HG02852 (cell line): ENCODE results near the gene PNMA8B.

Experiments used
- ATAC-seq: cut with Tn5 transposase; IDR thresholded peaks from one replicate; pipeline ENCODE4 v1.9.1; 2021; ENCODE audit warnings: mild to moderate bottlenecking, moderate library complexity; ENCODE audit not compliant: unreplicated experiment

The PNMA8B gene

DNA sequence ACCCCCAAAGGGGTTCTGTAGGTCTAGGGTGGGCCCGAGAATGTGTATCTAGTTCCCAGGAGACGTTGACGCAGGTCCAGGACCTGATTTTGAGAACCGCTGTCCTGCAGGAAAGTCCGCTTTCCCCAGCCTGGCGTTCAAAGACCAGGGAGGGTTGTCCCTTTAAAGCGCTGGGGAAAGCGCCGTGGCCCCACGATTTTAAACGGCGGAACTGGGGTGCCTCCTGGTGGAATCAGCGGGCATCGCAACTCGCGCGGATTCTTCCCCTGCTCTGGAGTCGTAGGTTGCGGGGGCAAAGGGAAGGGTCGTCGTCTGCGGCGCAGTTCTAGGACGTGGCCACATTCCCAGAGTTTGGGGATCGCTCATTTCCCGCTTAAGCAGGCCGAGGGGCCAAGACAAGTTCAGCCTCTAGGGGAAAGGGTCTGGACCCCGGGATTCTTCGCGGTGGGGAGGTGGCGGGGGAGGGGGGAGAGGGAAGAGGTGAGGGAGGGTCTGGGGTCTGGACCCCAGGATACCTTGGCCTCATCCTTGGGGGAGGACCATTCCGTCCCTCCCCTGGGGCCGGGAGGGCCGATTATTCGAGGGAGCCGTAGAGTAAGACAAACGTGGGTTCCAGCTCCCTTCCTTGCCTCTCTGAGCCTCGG lies 7.7 kb downstream of the PNMA8B start:
- no peak for ATAC-seq

DNA sequence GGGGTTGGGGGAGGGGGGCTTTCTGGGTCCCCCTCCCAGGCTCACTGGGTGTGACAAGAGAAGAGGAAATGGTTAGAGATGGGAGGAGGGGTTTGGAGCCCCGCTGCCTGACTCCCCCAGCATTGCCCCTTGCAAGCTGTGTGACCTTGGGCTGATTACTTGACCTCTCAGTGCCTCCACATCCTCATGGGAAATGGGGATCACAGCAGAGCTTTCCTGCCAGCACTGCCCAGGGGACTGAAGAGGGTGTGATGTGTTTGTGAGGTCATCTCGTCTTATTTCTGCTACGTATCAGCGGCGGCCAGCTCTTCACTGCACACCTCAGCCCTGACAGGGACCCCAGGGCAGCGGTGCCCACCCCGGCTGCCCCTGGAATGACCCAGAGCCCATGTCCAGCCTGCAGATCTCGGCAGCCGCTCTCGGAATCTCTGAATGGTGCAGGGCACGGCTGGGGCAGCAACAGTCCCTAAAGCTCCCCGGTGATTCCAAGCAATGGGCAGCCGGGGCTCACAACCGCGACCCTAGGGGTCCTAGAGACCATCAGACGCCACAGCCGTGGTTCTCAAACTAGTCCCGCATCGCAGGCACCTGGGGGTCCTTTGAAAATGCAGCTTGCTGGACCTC lies 8.4 kb downstream of the PNMA8B start:
- ATAC-seq: no peak

DNA sequence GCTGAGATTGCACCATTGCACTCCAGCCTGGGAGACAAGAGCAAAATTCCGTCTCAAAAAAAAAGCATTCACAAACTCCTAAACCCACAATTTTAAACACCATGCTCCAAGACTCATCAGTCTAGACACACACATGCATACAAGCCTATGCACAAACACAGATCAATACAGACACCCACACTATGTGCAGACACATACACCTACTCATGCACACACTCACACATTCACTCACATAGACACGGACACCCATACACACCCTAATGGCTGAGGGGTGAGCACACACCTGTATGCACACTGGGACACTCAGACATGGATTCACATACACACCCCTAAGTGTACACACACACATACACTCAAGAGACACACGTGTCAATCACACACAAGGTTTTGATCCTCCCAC lies 9.3 kb downstream of the PNMA8B start:
- ATAC-seq: no peak

DNA sequence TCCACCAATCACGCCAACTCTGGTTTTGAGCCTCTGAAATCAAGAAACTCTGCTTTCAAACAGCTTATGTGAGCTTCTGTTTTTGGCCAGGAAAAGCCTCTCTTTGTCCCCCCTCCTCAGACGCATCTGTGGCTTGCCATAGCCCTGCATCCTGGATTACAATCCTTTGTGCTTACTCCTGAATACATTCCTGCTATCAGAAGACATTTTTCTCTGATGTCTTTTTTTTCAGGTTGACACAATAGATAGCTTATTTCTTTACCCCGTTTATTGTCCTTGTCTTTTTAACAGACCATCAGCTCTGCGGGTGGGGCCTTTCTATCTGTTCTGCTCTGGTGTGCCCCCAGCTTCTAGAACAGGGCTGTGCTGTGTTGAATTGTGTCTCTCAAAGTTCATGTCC lies 11.0 kb downstream of the PNMA8B start:
- no peak for ATAC-seq

DNA sequence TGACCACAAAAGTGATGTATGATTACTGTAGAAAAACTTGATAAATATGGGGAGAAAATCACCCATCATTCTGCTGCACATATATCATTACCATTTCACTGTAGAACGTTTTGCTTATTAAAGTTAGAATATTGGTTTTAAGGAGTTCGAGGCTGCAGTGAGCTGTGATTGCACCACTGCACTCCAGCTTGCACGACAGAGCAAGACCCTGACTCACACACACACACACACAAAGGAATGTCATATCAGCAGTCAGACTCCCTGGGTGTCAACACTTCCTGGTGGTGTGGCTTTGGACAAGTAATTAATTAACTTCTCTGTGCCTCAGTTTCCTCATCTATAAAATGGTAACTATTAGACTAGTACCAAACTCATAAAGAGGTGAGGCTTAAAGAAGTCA lies 13.0 kb downstream of the PNMA8B start:
- ATAC-seq: no peak

DNA sequence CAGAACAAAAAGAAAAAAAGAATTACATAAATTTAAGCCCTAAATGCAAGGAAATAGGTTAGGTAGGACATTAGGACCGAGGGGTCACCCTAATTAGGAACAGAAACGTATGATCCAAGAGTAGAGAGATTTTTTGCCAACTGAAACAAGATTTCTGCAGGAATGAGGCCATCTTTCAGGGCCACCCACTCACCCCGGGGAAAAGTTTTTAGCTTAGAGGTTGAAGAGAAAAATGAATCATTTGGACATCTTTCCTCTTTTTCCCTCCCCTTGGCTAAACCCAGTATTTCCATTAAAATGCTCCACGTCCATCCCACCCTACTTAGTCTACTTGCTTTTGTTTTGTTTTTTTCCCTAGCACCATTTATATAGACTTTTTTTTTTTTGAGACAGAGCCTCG lies 13.7 kb downstream of the PNMA8B start:
- no peak for ATAC-seq

DNA sequence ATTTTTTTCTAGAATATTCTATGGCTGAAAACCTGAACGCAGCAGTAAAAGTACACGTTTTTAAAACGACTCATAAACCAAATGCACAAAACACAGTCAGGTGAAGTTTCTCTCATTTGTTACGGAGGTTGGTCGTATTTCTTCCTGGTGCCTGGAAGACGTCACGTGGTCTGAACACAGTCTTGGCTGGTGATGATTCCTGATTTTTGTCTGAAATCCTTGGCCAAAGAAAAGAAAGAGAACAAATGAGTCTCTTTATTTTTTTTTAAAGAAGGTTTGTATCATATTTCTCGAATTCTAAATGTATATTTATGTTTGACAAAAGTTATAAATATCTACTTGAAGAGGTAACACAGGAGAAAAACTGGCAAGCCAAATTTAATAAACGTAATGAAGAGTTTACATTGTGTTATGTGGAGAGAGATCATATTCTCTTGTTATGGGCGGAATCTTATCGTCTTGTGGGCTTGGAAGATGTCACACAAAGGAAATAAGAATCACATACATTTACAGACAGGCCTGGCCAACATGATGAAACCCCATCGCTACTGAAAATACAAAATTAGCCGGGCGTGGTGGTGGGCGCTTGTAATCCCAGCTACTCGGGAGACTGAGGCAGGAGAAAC lies 14.3 kb downstream of the PNMA8B start:
- no peak for ATAC-seq

DNA sequence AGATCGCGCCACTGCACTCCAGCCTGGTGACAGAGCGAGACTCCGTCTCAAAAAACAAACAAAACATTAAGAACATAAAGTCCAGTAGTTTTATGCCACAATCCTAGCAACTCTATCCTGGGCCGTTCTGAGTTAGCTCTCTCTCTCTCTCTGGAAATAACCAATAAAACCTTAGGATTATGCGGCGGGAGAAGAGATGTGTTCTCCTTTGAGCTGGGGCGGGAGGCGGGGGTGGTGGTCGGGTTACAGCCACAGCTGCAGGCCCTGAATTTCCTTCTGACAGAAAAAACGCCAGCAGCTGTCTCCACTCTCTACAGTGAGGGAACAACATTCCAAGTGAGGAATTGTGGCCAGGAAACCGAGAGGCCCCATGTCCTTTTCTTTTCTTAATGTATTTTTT lies 15.3 kb downstream of the PNMA8B start:
- no peak for ATAC-seq

DNA sequence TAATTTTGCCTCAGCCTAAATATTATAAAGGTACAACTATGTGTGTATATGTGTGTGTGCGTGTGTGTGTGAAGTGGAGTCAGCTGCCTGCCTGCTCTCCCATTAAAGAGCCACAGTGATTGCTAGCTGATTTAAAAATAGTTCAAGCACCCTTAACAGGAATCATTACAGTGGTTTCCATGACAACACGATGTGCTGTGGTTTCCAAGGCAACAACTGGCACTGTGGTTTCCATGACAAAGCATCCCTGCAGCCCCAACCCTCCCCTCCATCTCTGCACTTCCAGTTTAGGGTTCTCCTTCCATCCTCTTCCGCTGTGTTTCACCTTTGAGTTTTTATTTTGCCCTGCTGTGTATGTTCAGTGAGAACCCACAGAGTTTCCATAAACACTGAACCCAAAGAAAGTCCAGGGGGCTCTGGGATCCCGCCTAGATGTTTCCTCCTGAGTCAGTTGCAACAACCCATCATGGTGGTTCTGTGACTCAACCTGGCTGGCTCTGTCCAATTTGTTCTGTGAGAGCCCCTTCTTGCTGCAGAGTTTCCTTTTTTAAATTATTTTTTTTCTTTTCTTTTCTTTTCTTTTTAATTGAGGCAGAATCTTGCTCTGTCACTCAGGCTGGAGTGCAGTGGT lies 17.2 kb downstream of the PNMA8B start:
- ATAC-seq: no peak

DNA sequence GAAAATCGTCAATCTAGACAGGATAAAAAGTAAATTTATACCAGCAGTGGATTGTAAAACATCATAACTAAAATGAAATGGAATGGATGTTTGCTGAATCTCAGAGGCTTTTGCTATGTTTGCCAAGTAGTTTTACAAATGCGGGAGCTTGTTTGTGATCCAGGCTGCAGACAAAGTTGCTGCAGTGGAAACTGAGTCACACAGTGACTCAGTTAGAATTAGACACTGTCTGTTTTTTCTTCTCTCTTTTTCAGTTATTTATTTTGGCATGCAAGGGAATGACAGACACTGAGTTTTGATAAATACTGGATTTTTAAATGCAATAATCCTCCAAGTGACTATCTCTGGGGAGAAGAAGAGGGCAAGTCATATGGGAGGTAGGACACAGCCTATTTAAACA lies 19.7 kb downstream of the PNMA8B start:
- no peak for ATAC-seq

DNA sequence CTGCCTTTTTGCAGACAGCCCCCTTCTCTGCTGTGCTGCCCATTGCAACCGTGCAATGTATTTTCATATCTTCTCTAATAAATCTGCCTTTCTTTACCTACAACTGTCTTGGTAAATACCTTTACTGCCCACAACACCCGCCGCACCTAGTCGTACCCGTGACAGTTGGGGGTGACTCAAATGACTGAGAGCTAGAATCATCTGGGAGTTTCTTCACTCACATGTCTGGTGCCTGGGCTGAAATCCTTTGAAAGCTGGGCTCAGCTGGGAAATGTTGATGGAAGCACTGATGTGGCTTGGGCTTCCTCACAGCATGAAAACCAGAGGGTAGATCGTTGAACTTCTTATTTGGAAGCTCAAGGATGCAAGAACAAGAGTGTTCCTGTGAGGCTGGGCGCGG lies 21.5 kb downstream of the PNMA8B start:
- ATAC-seq: no peak

DNA sequence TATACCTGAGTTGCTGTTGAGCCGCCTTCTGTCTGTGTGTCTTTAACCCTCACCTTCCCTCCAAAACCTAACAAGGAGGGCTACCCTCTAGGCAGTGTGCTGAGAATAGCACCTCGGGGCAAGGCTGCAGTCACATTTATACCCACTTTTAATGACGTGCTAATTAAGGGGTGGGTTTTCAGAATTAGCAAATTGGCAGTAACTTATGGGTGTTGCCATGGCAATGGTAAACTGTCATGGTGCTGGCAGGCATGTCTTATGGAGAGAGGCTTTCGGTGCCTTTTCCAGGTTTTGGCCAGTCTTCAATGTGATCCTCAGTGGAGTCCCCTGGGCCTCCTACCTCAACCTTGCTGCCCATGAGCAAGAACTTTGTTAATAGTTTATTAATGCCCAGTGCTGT lies 23.1 kb downstream of the PNMA8B start:
- ATAC-seq: no peak

DNA sequence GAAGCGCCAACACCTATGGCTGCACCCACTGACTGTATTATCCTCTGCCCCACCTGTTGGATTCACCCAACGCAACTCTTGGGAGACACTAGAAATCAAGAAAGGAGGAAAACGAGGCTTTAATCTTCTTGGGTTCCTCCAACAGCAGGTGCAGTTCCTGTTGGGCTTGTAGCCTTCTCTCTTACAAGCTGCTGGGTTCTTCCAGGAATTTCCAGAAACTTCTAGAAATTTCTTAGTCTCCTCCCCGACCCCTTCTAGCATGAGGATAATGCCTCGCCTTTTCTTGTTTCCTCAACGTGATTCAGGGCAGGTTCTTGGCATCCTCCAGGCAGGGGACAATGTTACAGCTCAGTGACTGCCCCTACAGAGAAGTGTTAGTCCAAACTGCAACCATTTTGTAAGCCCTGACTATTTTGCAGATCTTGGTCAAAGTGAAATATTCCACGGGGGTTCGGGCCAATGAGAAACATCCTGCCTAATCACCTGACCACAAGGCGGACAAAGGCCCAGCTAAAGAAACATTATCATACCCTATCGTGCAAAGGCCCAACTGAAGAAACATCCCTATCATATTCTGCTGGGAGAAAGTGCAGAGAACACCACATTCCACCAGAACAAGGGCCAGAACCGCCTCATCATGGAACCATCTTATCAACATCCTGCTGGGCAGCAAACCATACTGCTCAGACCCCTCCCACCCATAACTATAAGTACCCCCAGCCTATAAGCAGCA lies 23.7 kb downstream of the PNMA8B start:
- ATAC-seq: no peak

DNA sequence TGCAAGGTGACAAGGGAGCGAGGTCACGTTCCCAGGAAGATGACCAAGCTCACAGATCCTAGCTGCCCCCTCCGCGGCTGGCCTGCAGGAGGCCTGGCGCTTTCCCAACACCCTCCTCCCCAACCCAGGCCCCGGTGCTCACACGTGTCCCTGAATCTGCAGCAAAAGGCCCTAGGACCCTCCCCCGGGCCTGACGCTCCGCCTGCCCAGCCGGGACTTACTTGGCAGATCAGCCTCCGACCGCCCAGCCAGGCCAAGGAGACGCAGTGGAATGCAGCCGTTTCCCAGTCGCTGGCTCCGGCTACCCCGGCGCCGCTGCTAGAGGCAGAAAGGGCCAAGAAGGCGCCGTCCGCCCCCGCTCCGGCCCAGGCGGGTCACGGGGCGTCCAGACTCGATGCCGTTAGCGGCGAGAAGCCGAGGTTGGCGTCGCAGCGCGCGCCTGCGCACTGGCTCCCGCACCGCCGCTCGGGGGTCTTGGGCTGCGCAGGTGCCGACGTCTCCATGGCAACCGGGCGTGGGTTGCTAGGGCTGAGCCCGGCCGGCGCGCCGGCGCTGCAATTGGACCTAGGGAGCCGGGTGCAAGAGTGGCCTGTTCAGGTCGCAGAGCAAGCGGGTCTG lies 24.4 kb downstream of the PNMA8B start, which contains the start of gene PNMA8A:
TSS of gene PNMA8A (minus strand) at position 448 of the 618 bp plus-strand sequence. CDS start 528 bp downstream, outside the sequence.
- no peak for ATAC-seq

DNA sequence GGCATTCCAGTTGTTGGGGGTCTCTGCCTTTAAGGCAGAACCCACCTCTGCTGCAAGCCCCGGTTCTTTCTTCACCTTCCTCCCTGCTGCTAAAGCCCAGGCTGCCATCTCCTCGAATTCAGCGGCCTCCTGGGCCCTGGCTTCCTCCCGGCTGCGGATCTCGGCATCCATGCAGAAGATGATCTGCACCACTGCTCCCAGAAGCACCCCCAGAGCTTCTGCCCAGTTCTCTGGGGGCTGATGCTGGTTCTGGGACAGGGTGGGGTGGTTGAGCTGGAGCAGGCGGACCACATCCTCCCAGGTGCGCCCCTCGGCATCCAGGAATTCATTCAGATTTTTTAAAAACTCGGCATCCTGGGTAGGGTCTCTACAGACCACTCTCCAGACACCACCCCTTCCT lies 25.3 kb downstream of the PNMA8B start:
- no peak for ATAC-seq

DNA sequence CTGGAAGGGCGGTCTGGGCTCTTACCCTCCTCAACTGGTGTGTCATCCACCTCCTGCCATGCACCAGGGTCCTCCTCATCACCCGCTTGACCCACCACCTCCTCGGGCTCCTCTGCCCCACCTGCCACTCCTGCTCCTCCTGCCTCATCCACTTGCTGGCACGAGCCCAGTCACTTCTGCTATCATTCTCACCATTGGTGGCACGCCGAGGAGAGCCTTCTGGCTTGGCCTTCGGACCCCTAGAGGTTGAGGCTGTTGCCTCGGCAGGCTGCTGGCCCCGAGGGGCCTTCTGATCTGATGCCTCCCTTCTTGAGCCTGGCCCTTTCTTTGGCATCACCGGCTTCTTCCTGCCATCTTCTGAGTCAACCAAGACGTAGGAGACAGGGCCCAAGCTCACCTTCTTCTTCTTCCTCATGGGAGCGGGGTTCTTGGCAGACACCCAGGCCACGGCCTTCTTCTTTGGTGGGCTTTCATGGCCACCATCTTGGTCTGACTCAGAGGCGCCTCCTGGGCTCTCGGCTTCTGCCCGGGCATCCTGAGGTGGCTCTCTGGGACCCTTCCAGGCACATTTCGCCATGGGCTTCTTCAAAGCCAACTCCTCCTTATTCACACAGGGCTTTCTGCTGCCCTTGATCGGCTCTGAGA lies 26.0 kb downstream of the PNMA8B start:
- ATAC-seq: no peak

DNA sequence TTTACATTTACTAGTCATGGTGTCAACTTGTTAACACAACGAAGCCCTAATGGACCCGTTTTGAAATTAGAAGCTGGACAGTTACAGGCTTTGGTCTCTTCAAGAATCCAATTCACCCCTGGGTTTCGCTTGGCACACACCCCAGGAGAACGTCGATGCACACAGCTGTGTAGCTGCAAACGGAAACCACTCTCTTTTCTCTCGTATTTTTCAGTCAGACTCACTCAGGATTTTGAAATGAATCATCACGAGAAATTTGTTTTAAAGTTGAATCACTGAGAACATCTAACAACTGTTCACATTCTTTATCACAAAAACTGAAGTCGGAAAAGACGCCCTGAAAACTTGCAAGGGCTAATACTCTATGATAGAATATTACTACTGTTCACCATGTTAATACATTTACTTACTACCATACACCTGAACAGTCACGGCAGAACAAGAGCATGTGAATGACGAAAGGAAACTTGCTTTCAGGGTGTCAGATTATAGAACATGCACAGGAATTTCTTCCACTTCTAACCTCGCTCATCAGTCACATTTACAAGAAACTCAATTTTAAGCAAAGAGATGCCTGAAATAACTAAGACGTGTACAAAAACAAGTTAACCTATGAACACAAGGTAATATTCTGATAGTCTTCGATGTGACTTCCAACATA lies 29.0 kb downstream of the PNMA8B start:
- ATAC-seq: no peak

DNA sequence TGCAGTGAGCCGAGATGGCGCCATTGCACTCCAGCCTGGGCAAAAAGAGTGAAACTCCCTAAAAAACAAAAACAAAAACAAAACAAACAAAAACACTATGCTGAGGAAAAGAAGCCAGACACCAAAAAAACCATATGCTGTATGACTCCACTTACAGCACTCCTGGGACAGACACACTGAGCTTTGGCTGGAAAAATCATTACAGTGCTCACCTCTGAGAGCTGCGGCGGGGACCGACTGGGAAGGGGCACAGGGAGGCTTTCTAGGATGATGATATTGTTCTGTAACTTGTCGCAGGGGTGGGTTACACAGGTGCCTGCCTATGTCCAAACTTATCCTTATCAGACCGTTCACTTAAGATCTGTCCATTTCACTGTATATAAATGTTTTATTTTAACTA lies 32.2 kb downstream of the PNMA8B start:
- no peak for ATAC-seq

DNA sequence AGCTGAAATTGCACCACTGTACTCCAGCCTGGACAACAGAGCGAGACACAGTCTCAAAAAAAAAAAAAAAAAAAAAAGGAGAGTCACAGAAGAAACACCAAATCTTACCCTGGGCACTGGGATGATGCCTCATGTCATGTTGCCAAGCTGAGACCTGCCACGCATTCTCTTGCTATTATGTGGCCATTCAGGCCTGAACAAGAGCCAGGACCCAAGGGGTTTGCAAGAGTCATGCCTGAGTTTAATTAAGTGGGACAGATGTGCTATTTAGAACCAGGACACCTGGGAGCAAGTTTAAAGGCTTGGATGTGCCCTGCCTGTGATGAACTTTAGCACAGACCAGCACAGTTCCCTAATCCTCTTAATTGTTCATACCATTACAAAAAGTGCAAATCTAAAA lies 34.1 kb downstream of the PNMA8B start:
- ATAC-seq: no peak

DNA sequence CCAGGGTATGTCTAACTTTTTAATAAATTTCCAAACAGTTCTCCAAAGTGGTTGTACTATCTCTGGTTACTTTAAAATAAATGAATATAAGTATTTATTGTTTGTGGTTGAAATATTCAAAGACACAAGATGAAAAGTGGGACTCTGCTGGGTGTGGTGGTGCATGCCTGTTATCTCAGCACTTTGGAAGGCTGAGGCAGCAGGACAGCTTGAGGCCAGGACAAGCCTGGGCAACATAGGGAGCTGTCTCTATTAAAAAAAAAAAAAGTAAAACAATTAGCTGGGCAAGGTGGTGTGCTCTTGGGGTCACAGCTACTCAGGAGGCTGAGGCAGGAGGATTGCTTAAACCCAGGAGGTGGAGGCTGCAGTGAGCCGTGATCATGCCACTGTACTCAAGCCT lies 34.7 kb downstream of the PNMA8B start:
- ATAC-seq: no peak
